ENCODE measurements around the gene HOMER1.

The HOMER1 gene

DNA sequence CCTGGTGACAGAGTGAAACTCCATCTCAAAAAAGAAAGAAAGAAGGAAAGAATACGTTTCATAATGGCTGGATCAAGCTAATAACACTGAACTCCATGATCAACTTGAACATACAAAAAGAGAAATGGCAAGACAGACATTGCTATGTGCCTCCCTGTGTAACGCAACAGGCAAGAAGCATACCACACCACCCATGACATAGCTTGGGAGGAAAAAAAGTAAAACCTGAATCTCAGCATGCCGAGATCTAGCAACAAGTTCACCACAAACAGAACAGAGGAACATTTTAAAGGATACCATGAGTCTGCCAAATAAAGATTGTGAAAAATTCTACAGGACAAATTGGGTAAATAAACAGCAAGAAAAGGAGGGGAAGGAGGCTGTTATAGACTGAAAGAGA lies 26.7 kb downstream of the HOMER1 start:
- DNase-seq, result no peak

DNA sequence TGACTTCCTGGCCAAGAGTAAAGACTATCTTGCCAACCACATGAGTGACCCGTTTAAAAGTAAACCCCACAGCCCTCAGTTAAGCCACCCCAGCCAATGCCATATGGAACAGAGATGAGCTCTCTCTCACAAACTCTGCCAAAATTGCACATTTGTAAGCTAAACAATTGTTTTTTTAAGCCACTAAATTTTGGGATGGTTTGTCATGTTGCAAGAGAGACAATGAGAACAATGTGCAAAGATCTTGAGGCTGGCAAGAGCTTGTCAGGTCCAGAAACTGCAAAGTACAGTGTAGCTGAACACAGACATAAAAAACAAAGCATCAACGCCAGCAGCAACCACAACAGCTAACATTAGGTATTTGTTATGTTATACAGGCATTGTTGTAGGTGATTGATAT lies 27.8 kb downstream of the HOMER1 start:
- no peak for DNase-seq

DNA sequence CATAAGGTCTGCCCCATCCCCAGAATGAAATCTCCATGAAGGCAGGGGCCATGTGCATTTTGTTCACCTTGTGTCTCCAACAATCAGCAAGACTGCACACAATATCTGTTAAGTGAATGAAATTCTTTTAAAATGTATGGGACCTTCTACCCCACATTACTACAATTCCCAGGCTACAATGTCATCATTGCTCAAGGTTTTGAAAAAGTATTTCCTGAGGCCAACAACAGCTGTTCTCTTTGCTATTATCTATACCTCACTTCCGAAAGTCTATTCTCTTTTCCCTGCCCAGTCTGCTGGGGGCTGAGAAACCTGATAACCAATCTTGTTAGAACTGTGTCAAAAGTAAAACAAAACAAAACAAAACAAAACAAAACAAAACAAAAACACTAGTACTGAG lies 29.2 kb downstream of the HOMER1 start:
- no peak for DNase-seq

DNA sequence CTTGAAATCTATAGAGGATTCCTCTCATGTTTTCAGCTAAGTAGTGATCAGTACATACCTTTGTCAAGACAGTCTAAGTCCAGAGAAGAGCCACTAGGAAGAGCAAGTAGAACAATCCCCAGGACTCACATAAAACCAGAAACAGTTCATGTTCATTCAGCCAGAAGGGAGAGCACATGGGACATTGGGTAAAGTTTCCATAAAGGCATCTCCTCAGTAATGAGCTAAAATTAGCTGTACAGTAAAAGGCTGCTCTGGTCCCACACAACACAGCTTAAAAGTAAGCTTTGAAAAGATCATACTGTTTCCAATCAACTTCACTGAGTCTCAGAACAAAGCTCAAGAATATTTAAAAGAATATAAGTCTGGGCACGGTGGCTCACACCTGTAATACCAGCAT lies 32.4 kb downstream of the HOMER1 start:
- no peak for DNase-seq

DNA sequence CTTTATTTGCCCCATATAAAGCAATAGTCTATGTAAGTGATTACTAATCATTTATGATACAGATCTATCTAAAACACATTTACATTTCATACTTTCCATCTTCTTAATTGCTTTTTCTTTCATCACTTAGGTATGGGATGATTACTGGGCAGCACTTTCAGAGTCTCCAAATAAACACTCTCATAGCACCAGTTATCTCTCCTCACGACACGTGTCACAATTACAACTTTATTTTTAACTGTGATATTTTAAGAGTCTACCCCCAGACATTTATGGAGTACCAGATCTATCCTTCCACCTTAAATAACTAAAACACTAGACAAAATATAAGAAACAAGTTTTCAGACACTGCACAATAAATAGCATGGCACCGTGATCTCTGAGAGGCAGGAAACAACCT lies 32.9 kb downstream of the HOMER1 start:
- DNase-seq, result no peak

DNA sequence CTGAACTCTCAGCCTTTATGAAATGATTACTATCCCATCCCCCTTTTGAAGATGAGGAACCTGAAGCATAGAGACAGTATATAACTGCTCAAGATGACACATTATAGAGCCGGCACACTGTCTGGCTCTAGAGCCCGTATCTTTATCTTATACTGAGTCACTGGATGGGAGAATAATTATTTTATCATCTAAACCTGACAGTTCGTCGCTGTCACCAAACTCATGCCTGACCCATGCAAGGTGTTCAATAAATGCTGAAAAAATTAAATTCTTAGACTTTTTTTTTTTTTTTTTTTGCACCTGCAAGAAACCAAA lies 38.8 kb downstream of the HOMER1 start:
- DNase-seq, result no peak

DNA sequence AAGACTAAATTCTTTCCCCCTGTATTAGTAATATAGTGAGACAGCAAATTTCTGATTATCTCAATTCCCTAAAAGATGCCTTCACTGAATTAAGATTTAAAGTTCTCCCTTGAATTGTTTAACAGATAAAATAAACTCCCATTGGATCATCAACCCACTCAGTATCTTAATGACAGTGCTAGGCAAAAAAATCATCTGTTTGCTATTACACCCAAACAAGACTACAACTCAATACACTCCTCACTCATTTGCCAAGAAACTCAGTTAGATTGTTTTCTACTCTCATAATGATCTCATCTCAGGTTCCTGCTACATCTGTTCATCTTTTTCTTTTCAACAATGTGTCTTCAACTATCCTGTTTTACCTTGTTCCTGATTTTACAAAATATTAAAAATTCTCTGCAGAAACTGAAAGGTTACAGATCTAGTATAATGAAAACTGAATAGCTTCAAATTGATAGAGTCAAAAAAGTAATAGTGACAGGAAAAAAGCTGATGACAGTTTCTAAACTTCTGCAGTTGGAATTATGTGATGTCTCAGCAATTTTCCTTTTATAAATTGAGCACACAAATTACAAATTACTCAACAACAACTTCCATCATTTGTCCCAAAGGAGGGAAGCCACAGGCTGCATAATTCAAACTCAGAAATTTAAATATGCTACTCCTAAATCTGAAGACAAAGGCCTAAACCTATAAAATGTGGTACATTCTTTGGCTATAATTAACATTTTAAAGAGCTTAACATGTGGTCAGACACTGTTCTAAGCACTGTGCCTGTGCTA lies 39.4 kb downstream of the HOMER1 start:
- DNase-seq, result no peak

DNA sequence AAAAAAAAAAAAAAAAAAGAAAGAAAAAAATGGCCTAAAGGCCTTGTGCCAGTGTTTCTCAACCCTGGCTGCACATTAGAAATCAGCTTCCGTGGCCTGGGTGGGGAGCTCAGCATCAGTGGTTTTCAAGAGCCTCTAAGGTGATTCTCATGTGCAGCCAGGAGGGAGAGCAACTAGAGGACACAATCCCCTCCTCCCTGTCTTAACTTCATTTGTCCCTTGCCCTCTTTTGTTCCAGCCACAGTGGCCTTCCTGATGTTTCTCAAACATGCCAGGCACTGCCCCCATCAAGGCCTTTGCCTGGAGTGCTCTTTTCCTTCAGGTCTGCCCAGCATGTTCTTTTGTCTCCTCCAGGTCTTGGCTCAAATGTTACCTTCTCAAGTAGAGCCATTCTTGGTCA lies 42.4 kb downstream of the HOMER1 start:
- DNase-seq, result no peak

DNA sequence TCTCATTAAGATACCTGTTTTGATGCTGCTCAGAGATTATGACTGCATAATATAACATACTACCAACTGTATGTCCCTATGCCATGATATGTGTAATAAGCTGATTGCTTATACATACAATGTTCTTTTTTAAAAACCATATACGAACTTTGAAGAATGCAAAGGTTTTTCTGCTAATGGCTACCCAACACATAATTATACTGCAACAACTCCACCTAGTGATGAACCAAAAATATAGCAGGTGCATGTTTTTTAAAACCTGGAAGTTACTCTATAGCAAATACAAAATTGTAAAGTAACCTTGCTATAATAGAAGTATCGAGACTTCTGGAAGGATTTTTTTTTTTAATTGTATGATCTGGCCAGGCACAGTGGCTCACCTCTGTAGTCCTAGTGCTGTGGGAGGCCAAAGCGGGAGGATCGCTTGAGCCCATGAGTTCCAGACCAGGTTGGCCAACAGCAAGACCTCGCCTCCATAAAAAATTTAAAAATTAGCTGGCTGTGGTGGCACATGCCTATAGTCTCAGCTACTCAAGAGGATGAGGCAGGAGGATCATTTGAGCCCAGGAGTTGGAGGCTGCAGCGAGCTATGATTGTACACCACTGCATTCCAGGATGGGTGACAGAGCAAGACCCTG lies 49.1 kb downstream of the HOMER1 start:
- DNase-seq, result no peak

DNA sequence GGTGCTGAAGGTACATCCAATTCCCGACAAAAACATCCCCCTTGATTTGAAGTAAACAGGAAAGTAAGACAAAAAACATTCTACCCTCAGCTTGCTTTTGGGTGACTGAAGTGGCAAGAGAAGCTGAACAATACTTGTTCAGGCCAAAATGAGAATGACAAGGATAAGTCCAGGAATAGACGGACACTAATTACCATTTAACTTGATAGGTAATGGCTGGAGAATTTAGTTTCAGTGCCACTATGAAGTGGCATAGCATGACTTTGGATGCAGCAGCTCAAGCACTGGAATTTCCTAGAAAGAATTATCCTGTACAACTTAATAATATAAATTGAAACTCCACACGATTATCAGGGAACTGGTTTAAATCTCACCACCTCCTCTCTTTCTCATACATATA lies 49.7 kb downstream of the HOMER1 start:
- DNase-seq, result no peak

DNA sequence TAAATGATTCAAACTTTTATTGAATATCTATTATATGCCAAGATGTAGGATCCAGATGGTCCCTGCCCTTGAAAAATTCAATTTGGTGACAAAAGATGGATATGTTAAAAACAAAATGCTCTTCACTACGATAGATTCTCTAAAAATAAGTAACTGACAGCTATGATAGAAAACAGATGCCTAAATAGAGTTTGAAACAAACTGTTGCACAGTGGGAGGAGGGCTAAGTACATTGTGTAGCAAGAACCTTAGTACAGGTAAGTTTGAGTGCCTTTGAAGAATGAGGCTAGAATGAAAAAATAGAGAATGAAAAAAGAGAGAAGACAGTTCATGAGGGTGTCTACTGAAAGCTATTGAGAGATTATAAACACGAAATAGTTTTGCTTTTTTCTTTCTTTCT lies 54.3 kb downstream of the HOMER1 start:
- DNase-seq, result no peak

DNA sequence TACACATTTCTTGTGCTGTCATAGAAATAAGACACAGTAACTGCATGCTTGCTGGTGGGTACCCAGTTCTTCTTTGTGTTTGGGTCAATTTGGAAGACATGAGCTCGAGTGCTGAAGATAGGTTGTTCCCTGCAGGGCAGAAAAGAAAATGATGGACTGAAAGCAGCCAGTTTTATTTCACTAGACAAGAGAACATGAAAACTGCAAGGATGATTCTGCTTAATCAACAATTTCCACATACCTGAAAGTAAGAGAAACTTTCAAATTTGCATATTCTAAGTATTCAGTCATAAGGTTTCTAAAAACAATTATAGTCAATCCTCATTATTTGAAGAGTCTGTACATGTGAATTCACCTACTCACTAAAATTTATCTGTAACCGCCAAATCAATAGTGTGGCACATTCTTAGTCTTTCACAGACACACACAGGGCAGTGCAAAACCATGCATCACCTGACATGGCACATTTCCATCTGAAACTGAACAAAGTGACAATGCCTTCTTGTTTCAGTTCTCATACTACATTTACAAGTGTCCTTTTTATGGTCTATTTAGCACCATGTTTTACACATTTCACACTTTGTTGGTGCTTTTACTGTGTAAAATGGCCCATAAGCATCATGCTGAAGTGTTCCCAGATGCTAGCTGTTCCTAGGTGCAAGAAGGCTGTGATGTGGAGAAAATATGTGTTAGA lies 56.9 kb downstream of the HOMER1 start:
- DNase-seq, result no peak

DNA sequence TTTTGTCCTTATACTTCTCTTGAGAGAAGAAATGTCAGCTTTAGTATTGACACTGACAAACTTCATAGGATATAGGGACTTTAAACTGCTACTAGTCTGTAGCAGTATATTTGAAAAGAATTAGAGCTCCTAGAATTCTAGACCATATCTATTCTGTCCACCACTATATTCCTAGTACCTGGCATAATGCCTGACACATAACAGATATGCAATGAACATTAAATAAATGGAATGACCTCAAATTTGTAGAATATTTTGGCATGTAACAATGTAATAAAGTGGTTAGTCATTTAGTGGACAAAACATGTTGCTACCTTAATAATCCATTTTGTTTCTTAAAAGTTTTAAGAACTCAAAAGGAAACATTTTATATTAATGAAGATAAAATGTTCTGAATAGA lies 57.5 kb downstream of the HOMER1 start:
- DNase-seq, result no peak

DNA sequence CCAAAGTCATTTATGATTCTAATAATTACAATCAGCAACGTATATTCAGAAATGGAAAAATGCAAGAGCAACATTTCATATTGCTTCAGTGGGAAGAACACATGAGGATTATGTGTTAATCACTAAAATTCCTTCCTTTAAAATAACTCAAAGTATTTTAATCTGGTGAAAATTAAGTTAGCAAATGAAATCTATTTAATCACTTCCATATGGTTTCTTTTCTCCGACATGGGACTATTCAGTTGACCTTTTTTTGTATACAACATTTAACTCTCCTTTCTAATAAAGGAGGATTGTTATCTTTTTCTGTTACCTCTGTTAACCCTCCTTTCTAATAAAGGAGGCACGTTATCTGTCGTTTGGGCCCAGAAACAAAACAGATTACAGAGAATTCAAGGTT lies 59.9 kb downstream of the HOMER1 start:
- no peak for DNase-seq

DNA sequence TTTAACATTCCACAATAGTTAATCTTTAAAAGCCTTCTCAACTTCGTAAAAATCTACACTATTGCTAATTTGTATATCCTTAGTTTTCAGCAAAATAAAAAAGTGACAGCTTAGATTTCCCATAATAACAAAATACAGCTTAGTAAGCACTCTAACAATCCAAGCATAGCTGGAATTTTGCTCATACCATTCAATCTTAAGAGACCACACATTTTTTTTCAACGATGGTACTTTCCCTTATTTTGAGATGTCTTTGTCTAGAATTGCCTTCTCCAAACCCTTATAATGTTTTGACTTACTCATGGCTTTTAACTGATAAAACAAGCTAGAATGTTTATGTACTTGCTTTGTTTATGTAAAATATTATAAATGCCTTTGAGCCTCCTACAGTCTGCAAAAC lies 65.6 kb downstream of the HOMER1 start:
- no peak for DNase-seq

DNA sequence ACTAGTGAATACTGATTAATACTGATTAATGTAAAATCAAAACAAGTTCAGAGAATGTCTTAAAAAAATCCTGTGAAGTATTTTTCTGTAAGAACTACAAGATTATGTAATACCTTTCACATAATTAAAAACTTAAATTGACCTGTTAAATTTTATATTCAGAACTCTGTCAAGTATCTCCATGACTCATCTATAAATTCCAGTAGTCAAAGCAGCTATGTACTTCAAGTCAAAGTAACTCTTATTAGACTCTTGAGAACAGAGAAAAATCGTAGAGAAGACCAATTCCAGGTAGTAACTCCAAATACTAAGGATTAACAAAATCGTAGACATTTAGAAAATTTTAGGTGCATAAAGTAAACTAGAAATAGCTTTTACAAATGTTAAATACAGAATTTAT lies 77.1 kb downstream of the HOMER1 start:
- DNase-seq, result no peak

DNA sequence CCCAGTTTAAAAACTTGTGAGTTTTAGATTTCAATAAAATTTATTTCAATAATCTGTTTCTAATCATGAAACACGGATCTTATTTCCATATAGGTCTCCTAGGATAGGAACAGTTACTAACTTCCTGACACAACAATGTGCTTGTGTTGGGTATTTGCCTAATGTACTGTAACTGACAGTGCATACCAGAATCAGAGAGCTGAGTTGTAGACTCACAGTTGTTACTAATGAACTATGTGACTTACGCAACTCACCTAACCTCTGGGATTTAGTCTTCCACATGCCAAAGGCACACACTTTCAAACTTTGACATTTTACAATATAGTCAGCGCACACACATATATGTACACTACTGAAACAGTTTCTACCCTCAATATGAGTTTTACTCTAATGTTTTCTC lies 77.7 kb downstream of the HOMER1 start:
- no peak for DNase-seq

DNA sequence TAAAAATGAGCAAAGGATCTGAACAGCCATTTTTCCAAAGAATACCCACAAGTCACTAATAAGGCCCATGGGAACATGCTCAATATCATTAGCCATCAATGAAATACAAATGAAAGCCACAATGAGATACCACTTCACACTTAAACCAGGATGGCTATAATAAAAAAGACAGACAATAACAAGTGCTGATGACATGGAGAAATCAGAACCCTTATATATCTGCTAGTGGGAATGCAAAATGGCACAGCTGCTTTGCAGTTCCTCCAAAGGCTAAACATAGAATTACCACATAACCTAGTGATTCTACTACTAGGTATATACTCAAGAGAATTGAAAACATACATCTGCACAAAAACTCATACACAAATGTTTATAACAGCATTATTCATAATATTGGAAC lies 83.7 kb downstream of the HOMER1 start:
- no peak for DNase-seq

DNA sequence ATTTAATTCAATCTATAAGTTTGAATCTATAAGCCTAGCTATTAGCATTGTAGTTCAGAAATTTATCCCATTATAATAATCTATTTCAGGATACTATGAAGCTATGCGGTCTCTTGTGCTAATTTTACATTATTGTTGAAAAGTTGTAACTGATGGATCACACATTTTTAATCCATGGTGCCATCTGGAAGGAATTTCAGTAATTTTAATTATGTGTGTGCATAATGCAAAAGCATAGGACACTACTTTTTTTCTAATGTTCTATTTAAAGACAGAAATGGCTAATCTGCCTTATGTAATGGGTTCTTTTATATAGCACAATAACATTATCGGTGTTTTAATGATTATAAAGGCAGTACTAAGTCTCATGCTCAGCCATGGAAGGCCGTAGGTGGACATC lies 90.6 kb downstream of the HOMER1 start:
- DNase-seq, result no peak

DNA sequence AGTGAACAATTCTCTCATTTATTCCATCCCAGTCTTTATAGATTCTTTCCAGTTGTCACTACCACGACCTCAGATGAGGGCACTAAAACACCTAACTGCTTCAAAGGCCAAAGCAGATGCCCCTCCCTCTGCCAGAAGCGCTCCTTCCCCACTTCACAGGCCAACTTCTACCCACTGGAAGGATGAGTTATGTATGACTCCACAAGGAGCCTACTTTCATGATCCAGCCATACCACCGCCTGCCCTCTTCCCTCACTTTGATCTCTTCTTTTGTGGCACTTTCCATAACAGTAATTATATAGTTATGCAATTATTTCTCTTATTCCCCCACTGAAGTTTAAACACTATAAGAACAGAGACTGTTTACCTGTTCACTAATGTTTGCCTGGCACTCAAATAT lies 93.7 kb downstream of the HOMER1 start:
- no peak for DNase-seq

DNA sequence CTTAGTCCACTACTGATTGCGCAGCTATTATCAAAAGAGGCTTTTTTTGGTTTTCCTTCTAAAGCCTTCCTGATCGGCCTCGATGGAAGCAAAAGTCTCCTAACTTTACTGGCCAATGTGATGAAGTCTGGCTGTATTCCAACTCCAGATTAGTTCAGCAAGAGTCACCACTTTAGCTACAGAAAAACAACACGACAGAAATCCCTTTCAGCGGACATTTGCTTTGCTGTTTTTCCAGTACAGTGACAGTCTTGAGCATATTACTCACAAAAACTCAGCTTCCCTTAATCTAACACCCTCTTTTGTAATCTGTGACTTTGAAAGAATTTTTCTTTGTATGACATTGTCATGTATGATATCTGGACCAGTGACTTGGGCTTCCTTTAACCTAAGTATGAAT lies 95.7 kb downstream of the HOMER1 start:
- DNase-seq, result no peak

DNA sequence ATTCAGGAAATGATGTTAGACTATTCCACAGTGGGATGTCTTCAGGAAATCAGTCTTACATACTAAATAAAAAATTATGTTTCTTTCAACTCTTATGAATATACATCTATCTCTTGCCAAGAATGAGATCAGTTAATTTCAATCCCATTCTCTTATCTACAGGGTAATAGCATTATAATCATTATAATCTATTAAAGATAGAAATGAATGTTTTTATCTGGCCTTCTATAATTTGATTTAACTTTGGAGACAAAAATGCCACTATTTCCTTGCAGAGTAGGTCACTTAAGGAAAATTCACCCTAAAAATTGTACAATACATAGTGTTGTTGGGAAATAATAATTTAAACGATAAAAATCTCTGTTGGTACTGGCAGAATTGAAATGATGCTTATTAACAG lies 96.4 kb downstream of the HOMER1 start:
- no peak for DNase-seq

DNA sequence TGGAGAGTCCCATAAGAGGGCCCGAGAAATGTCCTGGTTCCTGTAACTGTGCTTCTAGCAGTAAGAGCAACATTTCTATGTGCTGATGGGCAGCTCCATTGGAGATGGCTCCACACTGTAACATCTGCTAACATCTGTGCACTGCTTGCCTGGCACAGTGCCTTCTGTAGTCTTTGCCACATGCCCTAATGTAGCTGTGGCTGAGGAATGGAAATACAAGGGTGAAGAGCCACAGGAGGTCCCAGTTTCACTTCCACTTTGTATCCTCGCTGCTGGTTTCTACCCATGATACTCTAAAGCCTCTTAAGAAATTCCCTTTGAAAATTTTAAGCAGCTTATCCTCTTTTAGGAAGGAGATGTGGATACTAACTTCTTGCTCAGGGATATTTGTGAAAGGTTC lies 97.4 kb downstream of the HOMER1 start:
- DNase-seq, result no peak

DNA sequence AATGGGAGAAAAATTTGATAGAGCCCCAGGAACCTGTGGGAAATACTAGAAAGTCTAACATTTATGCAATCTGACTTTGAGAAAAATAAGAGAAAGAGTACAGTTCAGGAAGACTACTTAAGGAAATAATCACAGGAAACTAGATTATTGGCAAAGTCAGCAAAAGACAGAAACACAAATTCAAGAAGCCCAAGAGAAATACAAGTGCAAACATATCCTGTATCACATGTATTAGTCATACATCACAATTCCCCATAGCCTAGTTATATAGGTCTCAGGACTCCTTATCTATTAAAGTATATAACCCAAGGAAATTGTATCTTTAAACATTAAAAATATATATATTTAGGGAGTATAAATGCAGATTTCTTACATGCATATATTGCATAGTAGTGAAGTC lies 100.8 kb downstream of the HOMER1 start:
- DNase-seq, result no peak

DNA sequence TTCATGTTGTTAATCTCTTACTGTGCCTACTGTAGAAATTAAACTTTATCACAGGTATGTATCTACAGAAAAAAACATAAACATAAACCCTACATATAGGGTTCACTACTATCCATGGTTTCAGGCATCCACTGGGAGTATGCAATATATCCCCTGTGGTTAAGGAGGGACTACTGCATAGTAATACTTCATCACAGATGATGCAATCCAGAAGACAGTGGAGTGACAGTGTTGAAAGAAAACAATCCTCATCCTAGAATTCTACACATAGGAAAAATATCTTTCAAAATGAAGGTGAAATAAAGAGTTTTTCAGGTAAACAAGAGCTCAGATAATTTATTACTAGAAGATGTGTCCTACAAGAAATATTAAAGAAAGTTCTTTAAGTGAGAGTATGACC lies 105.9 kb downstream of the HOMER1 start:
- DNase-seq, result no peak
